HG02938 (cell line): Measurements from ENCODE around the gene NCK1.

Experiments
- ATAC-seq: cut with Tn5 transposase; IDR thresholded peaks from one replicate; pipeline ENCODE4 v1.9.1; 2021; ENCODE audit warnings: mild to moderate bottlenecking, moderate library complexity; ENCODE audit not compliant: unreplicated experiment

Gene NCK1

GRCh38 chr3:136861890-136862616 lies at the start of gene NCK1:
NCK1 (plus strand) TSS chr3:136862208; CDS start chr3:136928002, 65,794 bp downstream.
- peak; percentile 97 for ATAC-seq

- ATAC-seq: no peak
Observed at GRCh38 chr3:136817448-136817847, 44.6 kb upstream of the NCK1 start.

- no peak for ATAC-seq
Observed at GRCh38 chr3:136818191-136818768, 43.7 kb upstream of the NCK1 start.

GRCh38 chr3:136818769-136819391 lies 43.1 kb upstream of the NCK1 start, which contains the start of gene SLC35G2:
SLC35G2 (plus strand) TSS chr3:136819126; CDS start chr3:136854461, 35,335 bp downstream.
- no peak for ATAC-seq

- no peak for ATAC-seq
Observed at GRCh38 chr3:136819392-136819730, 42.6 kb upstream of the NCK1 start.

- ATAC-seq: no peak
Observed at GRCh38 chr3:136819731-136820679, 42.0 kb upstream of the NCK1 start.

- ATAC-seq: no peak
Observed at GRCh38 chr3:136831461-136831860, 30.5 kb upstream of the NCK1 start.

GRCh38 chr3:136835089-136835812 lies 26.8 kb upstream of the NCK1 start:
- no peak for ATAC-seq

GRCh38 chr3:136835813-136836510 lies 26.0 kb upstream of the NCK1 start:
- ATAC-seq: no peak

- no peak for ATAC-seq
Observed at GRCh38 chr3:136836511-136837156, 25.4 kb upstream of the NCK1 start.

GRCh38 chr3:136838641-136839555 lies 23.1 kb upstream of the NCK1 start:
- no peak for ATAC-seq

GRCh38 chr3:136839556-136839931 lies 22.5 kb upstream of the NCK1 start:
- ATAC-seq: no peak

GRCh38 chr3:136840252-136840651 lies 21.8 kb upstream of the NCK1 start:
- no peak for ATAC-seq

GRCh38 chr3:136842294-136842693 lies 19.7 kb upstream of the NCK1 start:
- ATAC-seq: no peak

- no peak for ATAC-seq
Observed at GRCh38 chr3:136844724-136845123, 17.3 kb upstream of the NCK1 start.

GRCh38 chr3:136852180-136852579 lies 9.8 kb upstream of the NCK1 start:
- no peak for ATAC-seq

- no peak for ATAC-seq
Observed at GRCh38 chr3:136856665-136857064, 5.3 kb upstream of the NCK1 start.

- ATAC-seq: no peak
Observed at GRCh38 chr3:136858381-136858780, 3.6 kb upstream of the NCK1 start.
